ENCODE results near the gene MXD4.

- TF ChIP-seq FOXM1 (IDR thresholded peaks at IDR 0.05; ENCODE audit: borderline replicate concordance, low read depth): no peak
- TF ChIP-seq MAX (IDR thresholded peaks at IDR 0.05): no peak
- no peak for TF ChIP-seq EGR1 (IDR thresholded peaks at IDR 0.05)
- TF ChIP-seq, protein P1, sequence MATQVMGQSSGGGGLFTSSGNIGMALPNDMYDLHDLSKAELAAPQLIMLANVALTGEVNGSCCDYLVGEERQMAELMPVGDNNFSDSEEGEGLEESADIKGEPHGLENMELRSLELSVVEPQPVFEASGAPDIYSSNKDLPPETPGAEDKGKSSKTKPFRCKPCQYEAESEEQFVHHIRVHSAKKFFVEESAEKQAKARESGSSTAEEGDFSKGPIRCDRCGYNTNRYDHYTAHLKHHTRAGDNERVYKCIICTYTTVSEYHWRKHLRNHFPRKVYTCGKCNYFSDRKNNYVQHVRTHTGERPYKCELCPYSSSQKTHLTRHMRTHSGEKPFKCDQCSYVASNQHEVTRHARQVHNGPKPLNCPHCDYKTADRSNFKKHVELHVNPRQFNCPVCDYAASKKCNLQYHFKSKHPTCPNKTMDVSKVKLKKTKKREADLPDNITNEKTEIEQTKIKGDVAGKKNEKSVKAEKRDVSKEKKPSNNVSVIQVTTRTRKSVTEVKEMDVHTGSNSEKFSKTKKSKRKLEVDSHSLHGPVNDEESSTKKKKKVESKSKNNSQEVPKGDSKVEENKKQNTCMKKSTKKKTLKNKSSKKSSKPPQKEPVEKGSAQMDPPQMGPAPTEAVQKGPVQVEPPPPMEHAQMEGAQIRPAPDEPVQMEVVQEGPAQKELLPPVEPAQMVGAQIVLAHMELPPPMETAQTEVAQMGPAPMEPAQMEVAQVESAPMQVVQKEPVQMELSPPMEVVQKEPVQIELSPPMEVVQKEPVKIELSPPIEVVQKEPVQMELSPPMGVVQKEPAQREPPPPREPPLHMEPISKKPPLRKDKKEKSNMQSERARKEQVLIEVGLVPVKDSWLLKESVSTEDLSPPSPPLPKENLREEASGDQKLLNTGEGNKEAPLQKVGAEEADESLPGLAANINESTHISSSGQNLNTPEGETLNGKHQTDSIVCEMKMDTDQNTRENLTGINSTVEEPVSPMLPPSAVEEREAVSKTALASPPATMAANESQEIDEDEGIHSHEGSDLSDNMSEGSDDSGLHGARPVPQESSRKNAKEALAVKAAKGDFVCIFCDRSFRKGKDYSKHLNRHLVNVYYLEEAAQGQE (IDR thresholded peaks at IDR 0.05; ENCODE audit: low read depth): no peak
- no peak for TF ChIP-seq NFIC (IDR thresholded peaks at IDR 0.05)
- TF ChIP-seq YY1 (IDR thresholded peaks at IDR 0.05; ENCODE audit: low read depth): no peak
- no peak for TF ChIP-seq EP300 (IDR thresholded peaks at IDR 0.05; ENCODE audit: borderline replicate concordance)
Measured at GRCh38 chr4:2241003-2241402, 20.9 kb downstream of the MXD4 start.

All from Ishikawa (cell line).